Endometrial microvascular endothelial cells (primary cell): ENCODE data around the gene DYNC1H1. TPM values are rescaled to one million over a fixed set of nuclear protein-coding genes. Genes with fewer than 3 reads are reported as not detected.

Experiments
- in situ Hi-C: cut with HindIII; loops from 2 replicates; pipeline ENCODE4 v1.10.0; 2017; ENCODE audit warnings: low sequenced_read_pairs, low pct_unique_long_range_greater_than_20kb; ENCODE audit errors: inconsistent ontology term
- total RNA-seq: library from RNA; depleted of rRNA; stranded (reverse); fragments of >200 nt; gene quantifications from one replicate; pipeline ENCODE4 v1.2.3, GENCODE V29; 2015; ENCODE audit errors: inconsistent ontology term

The DYNC1H1 gene
- 435 TPM for total RNA-seq

- in situ Hi-C loops, result no loop called here
Observed at GRCh38 chr14:101964297-101965180, at the start of gene DYNC1H1. Gene DYNC1H1, plus strand, starts transcription at chr14:101964573. Its CDS starts 119 bp downstream, at chr14:101964692.

- in situ Hi-C loops, result no loop called here
Observed at GRCh38 chr14:101915871-101916815, 48.2 kb upstream of the DYNC1H1 start.

- in situ Hi-C loops, result no loop called here
Observed at GRCh38 chr14:101916816-101917412, 47.5 kb upstream of the DYNC1H1 start.

GRCh38 chr14:101917413-101918017 is 46.9 kb upstream of the DYNC1H1 start:
- in situ Hi-C loops, result no loop called here

- in situ Hi-C loops, result no loop called here
Observed at GRCh38 chr14:101918065-101918989, 46.0 kb upstream of the DYNC1H1 start.

GRCh38 chr14:101920271-101920670 is 44.1 kb upstream of the DYNC1H1 start:
- in situ Hi-C loops, result no loop called here

- in situ Hi-C loops, result no loop called here
Observed at GRCh38 chr14:101922866-101923265, 41.5 kb upstream of the DYNC1H1 start.

GRCh38 chr14:101925152-101925551 is 39.2 kb upstream of the DYNC1H1 start:
- in situ Hi-C loops, result no loop called here

GRCh38 chr14:101926085-101926484 is 38.3 kb upstream of the DYNC1H1 start:
- in situ Hi-C loops, result no loop called here

GRCh38 chr14:101926620-101927019 is 37.8 kb upstream of the DYNC1H1 start:
- in situ Hi-C loops, result no loop called here

GRCh38 chr14:101927859-101928258 is 36.5 kb upstream of the DYNC1H1 start:
- in situ Hi-C loops, result no loop called here

GRCh38 chr14:101928415-101928841 is 35.9 kb upstream of the DYNC1H1 start:
- in situ Hi-C loops, result no loop called here

GRCh38 chr14:101929096-101929495 is 35.3 kb upstream of the DYNC1H1 start:
- in situ Hi-C loops, result no loop called here

GRCh38 chr14:101929946-101930345 is 34.4 kb upstream of the DYNC1H1 start:
- in situ Hi-C loops, result no loop called here

- in situ Hi-C loops, result no loop called here
Observed at GRCh38 chr14:101932673-101933072, 31.7 kb upstream of the DYNC1H1 start.

GRCh38 chr14:101933209-101933608 is 31.2 kb upstream of the DYNC1H1 start:
- in situ Hi-C loops, result no loop called here

- in situ Hi-C loops, result no loop called here
Observed at GRCh38 chr14:101934601-101935150, 29.7 kb upstream of the DYNC1H1 start.
